Subcutaneous adipose tissue (tissue), 4 donors: ENCODE measurements around the gene CRY2. TPM values are rescaled to one million over a fixed set of nuclear protein-coding genes. Genes with fewer than 3 reads are reported as not detected.

ENCODE experiments used
- CTCF ChIP-seq: fragments of 450-650 bp; IDR thresholded peaks from one replicate; pipeline ENCODE4 v1.5.1; 2016; ENCODE audit warnings: low read depth, mild to moderate bottlenecking, control low read depth, antibody characterized with exemption, moderate library complexity
- total RNA-seq, 4 donors: library from RNA; depleted of rRNA; stranded (reverse); fragments of >200 nt; gene quantifications; one replicate each; pipeline ENCODE4 v1.1.0, GENCODE V29; 2016

CRY2 gene
- total RNA-seq, 4 donors from 2014 or later = 28.0 to 84.2 (median 39.4) TPM

- no peak for TF ChIP-seq CTCF
These were observed 60.7 kb downstream of the CRY2 start for GRCh38 chr11:45907911-45908370.

DNA sequence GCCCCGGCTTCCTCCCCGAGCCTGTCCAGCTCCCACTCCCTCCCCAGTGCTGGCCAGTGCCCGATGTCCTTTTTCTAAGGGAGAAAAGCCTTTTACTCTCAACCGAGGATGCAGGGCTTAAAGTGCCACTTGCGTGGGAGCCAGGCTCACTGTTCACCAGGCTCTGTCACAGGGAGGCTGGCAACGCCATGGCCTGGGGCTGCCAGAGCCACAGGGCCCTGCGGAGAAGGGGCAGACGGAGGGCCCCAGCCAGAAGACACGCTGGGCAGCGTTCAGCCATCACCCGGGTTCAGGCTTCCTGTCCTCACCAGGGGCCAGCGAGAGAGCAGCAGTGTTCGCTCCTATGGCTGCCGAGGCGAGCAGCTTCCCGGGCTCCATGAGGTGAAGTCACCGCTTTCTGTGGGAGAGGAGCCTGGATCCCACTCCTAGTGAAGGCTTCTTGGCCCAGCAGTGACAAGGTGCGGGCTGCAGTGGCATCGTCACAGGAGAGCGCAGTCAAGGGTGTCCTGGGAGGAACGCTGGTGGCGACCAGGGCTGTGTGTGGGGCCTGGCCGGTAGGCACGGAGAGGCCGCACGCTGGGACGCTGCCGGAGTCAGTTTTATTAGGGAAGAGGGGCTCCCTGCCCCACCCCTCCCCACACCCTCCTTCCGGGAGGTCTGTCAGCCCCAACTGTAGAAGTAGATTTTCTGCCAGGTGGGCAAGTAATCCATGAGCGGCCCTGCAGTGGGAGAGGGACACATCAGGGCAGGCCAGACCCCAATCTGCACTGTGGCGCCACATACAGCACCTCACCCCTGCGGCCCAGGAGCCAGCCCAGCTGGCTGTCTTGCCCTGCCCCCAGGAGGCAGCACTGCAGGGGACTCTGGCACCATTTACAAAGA, 62.6 kb downstream of the CRY2 start:
- TF ChIP-seq CTCF = no peak

DNA sequence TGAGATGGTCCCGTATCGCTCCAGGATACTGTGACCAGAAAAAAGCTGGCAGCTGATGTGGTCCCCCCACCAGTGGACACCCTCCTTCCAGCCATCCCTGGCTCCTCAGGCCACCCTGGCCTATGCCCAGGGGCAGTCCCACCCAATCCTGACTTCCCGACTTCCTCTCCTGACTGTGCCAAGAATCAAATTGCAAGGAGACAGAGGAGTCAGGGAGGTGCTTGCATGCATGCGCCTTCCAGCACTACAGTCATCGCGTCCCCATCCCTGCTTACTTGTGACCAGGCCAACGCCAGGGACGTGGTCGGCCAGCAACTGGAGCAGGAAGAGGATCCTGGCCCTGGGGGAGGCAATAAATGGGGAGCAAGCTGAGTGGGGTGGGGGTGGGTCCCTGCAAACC, 63.3 kb downstream of the CRY2 start:
- no peak for TF ChIP-seq CTCF

DNA sequence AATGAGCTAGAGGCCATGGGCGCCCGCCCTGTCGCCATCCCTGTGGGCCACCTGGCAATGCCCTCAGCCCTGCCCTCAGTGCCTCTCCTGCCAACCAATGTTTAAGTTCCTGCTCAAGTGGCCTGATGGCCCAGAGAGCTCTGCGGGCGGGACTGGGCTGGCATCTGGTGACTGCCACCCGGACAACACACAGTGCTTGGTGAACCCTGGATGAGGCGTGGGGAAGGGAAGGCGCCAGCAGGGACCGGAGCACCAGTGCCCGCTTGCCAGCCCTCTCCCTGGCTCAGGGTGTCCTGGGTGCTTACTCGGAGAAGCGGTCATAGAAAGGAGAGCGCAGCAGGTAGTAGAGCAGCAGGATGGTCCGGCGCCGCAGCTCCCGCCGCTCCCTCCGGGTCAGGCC, 66.2 kb downstream of the CRY2 start:
- TF ChIP-seq CTCF = no peak

- TF ChIP-seq CTCF = no peak
These were observed 66.8 kb downstream of the CRY2 start for GRCh38 chr11:45913942-45914635.

DNA sequence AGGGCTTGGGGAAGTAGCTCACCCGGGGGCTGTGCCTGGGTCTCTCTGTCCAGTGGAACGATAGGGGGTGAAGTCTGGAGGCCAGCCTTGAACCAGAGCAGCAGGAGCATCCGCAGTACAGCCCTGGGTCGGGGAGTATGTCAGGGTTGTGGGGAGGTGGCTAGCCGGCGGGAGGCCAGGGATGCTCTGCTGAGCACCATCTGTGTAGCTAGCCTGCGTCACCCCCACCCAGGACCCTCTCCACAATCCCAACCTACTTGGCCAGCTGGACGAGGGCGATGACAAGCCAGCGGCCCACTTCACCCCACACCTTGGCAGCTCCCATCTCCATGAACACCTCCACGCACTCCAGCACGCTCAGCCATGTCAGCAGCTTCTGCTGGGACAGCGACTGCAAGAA, 68.2 kb downstream of the CRY2 start:
- no peak for TF ChIP-seq CTCF

- no peak for TF ChIP-seq CTCF
These were observed 70.0 kb downstream of the CRY2 start for GRCh38 chr11:45917286-45917622.
